Uterus (tissue), 2 donors: ENCODE measurements around the gene CHEK1.

ENCODE experiments used
- POLR2A ChIP-seq, 2 donors: fragments of 450-650 bp; IDR thresholded peaks; one replicate each; pipeline ENCODE4 v1.6.1; 2016; ENCODE audit warnings: antibody characterized with exemption in 2 of 2, mild to moderate bottlenecking in 1 of 2, moderate library complexity in 1 of 2
- TF ChIP-seq, protein P1 (sequence below), 4 experiments: fragments of 200-600 bp in 2 of 4; fragments of 450-650 bp in 2 of 4; sonication (generic) in 2 of 4; IDR thresholded peaks; one replicate each; pipeline ENCODE4 v1.5.1; 2016 to 2019; ENCODE audit warnings: antibody characterized with exemption in 4 of 4, mild to moderate bottlenecking in 2 of 4, moderate library complexity in 1 of 4

DNA sequence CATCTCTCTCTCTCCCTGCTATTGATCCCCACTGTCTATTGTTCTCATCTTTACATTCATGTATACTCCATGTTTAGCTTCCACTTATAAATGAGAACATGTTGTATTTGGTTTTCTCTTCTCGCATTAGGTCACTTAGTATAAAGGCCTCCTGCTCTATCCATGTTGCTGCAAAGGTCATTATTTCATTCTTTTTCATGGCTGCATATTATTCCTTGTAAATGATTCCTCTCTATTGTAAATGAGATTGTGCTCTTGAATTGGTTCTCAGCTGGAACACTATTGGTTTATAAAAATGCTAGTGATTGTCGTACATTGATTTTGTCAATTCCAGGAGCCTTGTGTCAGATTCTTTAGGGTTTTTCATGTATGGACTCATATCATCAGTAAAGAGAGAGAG is 42.2 kb downstream of the CHEK1 start:
- TF ChIP-seq, protein P1, sequence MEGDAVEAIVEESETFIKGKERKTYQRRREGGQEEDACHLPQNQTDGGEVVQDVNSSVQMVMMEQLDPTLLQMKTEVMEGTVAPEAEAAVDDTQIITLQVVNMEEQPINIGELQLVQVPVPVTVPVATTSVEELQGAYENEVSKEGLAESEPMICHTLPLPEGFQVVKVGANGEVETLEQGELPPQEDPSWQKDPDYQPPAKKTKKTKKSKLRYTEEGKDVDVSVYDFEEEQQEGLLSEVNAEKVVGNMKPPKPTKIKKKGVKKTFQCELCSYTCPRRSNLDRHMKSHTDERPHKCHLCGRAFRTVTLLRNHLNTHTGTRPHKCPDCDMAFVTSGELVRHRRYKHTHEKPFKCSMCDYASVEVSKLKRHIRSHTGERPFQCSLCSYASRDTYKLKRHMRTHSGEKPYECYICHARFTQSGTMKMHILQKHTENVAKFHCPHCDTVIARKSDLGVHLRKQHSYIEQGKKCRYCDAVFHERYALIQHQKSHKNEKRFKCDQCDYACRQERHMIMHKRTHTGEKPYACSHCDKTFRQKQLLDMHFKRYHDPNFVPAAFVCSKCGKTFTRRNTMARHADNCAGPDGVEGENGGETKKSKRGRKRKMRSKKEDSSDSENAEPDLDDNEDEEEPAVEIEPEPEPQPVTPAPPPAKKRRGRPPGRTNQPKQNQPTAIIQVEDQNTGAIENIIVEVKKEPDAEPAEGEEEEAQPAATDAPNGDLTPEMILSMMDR (IDR thresholded peaks at IDR 0.05): no peak
- no peak for TF ChIP-seq POLR2A (IDR thresholded peaks at IDR 0.05)
